Measurements from ENCODE around the gene PPP4R2. TPM values are rescaled to one million over a fixed set of nuclear protein-coding genes. Genes with fewer than 3 reads are reported as not detected.

Gene PPP4R2
- total RNA-seq, 4 donors from 2014 or later = 32.2 to 57.6 (median 40.2) TPM

- ATAC-seq = no peak
- TF ChIP-seq EP300 (IDR thresholded peaks at IDR 0.05) (no peak), POLR2AphosphoS5 (IDR thresholded peaks at IDR 0.05) (no peak), CTCF (IDR thresholded peaks at IDR 0.05) (no peak), POLR2A (IDR thresholded peaks at IDR 0.05) (no peak)
- 78 to 89% methylated on average over 1 of the region's 1 CpG for WGBS, 2 donors (ENCODE audit: low coverage in 1 of 2)
- H3K4me1 ChIP-seq = no peaks in the 10 kb centered on the region
- H3K9me3 ChIP-seq = no peaks in the 10 kb centered on the region
- H3K4me3 ChIP-seq = no peak overlapping the region
- H3K27me3 ChIP-seq = no peaks in the 10 kb centered on the region
- H3K36me3 ChIP-seq = peaks cover 0 to 16% of the 10 kb centered on the region in 2 donors
- H3K27ac ChIP-seq = no peak overlapping the region
These were observed 28.3 kb upstream of the PPP4R2 start for GRCh38 chr3:72968266-72968664.

- Histone ChIP-seq H3K36me3 (peaks cover 0 to 16% of the 10 kb centered on the region in 2 donors), H3K27ac (no peak overlapping the region), H3K9me3 (no peaks in the 10 kb centered on the region), H3K27me3 (no peaks in the 10 kb centered on the region), H3K4me3 (no peak overlapping the region), H3K4me1 (no peaks in the 10 kb centered on the region)
- TF ChIP-seq POLR2A (IDR thresholded peaks at IDR 0.05) (no peak), POLR2AphosphoS5 (IDR thresholded peaks at IDR 0.05) (no peak), CTCF (IDR thresholded peaks at IDR 0.05) (no peak), EP300 (IDR thresholded peaks at IDR 0.05) (no peak)
- no peak for ATAC-seq
- whole genome bisulfite sequencing, 2 donors (ENCODE audit: low coverage in 1 of 2) = 81 to 93% methylated on average over 3 of the region's 3 CpGs
These were observed 26.8 kb upstream of the PPP4R2 start for GRCh38 chr3:72969766-72970165.

- WGBS, 2 donors (ENCODE audit: low coverage in 1 of 2) = 95 to 96% methylated on average over 2 of the region's 2 CpGs
- H3K36me3 ChIP-seq = peaks cover 0 to 16% of the 10 kb centered on the region in 2 donors
- H3K4me1 ChIP-seq = no peaks in the 10 kb centered on the region
- ATAC-seq = no peak
- no peaks in the 10 kb centered on the region for H3K9me3 ChIP-seq
- H3K4me3 ChIP-seq = no peak overlapping the region
- TF ChIP-seq CTCF (IDR thresholded peaks at IDR 0.05) = no peak
- TF ChIP-seq POLR2AphosphoS5 (IDR thresholded peaks at IDR 0.05) = no peak
- TF ChIP-seq EP300 (IDR thresholded peaks at IDR 0.05) = no peak
- no peak for TF ChIP-seq POLR2A (IDR thresholded peaks at IDR 0.05)
- H3K27ac ChIP-seq = no peak overlapping the region
- no peaks in the 10 kb centered on the region for H3K27me3 ChIP-seq
These were observed 25.7 kb upstream of the PPP4R2 start for GRCh38 chr3:72970942-72971341.

GRCh38 chr3:72972706-72973030 is 23.9 kb upstream of the PPP4R2 start:
- TF ChIP-seq EP300 (IDR thresholded peaks at IDR 0.05) = no peak
- H3K9me3 ChIP-seq = no peaks in the 10 kb centered on the region
- no peak overlapping the region for H3K27ac ChIP-seq
- no peak for ATAC-seq
- H3K4me3 ChIP-seq = no peak overlapping the region
- WGBS, 2 donors (ENCODE audit: low coverage in 1 of 2) = 80 to 93% methylated on average over 1 to 3 of the region's 3 CpGs
- H3K4me1 ChIP-seq = no peaks in the 10 kb centered on the region
- H3K36me3 ChIP-seq = peaks cover 0 to 13% of the 10 kb centered on the region in 2 donors
- H3K27me3 ChIP-seq = no peaks in the 10 kb centered on the region

GRCh38 chr3:72973031-72973723 is 23.4 kb upstream of the PPP4R2 start:
- Histone ChIP-seq H3K27ac (no peak overlapping the region), H3K4me1 (no peaks in the 10 kb centered on the region), H3K36me3 (peaks cover 0 to 8% of the 10 kb centered on the region in 2 donors), H3K4me3 (no peak overlapping the region), H3K27me3 (no peaks in the 10 kb centered on the region), H3K9me3 (no peaks in the 10 kb centered on the region)
- WGBS, 2 donors (ENCODE audit: low coverage in 1 of 2) = 50 to 56% methylated on average over 1 to 7 of the region's 7 CpGs
- ATAC-seq = no peak
- TF ChIP-seq CTCF (IDR thresholded peaks at IDR 0.05) (no peak), POLR2AphosphoS5 (IDR thresholded peaks at IDR 0.05) (no peak), POLR2A (IDR thresholded peaks at IDR 0.05) (no peak), EP300 (IDR thresholded peaks at IDR 0.05) (no peak)

Data from gastroesophageal sphincter (tissue), 4 donors.